Keratinocyte (primary cell): ENCODE results near the gene ATP8A2. TPM values are rescaled to one million over a fixed set of nuclear protein-coding genes. Genes with fewer than 3 reads are reported as not detected.

ENCODE experiments used
- DNase-seq: peaks from one replicate; pipeline ENCODE4 v3.0.0-alpha.2; 2011; ENCODE audit warnings: low read depth, missing footprints, low spot score
- FAIRE-seq: peaks from 2 replicates; lab custom pipeline; 2011; peaks lifted over from hg19 to GRCh38; lab: Jason Lieb, UNC
- H2AFZ ChIP-seq: 2 replicates; pipeline ENCODE4 v1.6.0; 2012; ENCODE audit warnings: low read length, control low read depth, inconsistent platforms; ENCODE audit not compliant: control insufficient read depth
- H3K27ac ChIP-seq: 2 replicates; pipeline ENCODE4 v1.5.1; 2011; ENCODE audit warnings: low read length; ENCODE audit not compliant: control insufficient read depth, insufficient read depth
- H3K27me3 ChIP-seq: 3 replicates; pipeline ENCODE4 v1.6.0; 2011; ENCODE audit warnings: low read length; ENCODE audit not compliant: control insufficient read depth, insufficient read depth; ENCODE audit errors: extremely low read depth
- H3K36me3 ChIP-seq, 2 experiments: 2 replicates in 1 of 2; 3 replicates in 1 of 2; pipeline ENCODE4 v1.5.1; 2011; ENCODE audit warnings: low read length in 2 of 2, mild to moderate bottlenecking in 1 of 2; ENCODE audit not compliant: control insufficient read depth in 2 of 2, insufficient read depth in 2 of 2; ENCODE audit errors: extremely low read depth in 1 of 2
- H3K4me1 ChIP-seq: 3 replicates; pipeline ENCODE4 v1.5.1; 2011; ENCODE audit warnings: low read length; ENCODE audit not compliant: control insufficient read depth, insufficient read depth; ENCODE audit errors: extremely low read depth
- H3K4me2 ChIP-seq: 3 replicates; pipeline ENCODE4 v1.6.0; 2011; ENCODE audit warnings: low read depth, low read length; ENCODE audit not compliant: control insufficient read depth, insufficient read depth; ENCODE audit errors: extremely low read depth
- H3K4me3 ChIP-seq, 3 experiments: fragments of 200-600 bp in 1 of 3; sonication (generic) in 1 of 3; 2 replicates in 2 of 3; 3 replicates in 1 of 3; pipeline ENCODE4 v1.5.1; 2011 to 2016; ENCODE audit warnings: low read length in 3 of 3, mild to moderate bottlenecking in 3 of 3, control low read depth in 2 of 3, inconsistent platforms in 1 of 3, low read depth in 1 of 3, mixed read lengths in 1 of 3, mixed run types in 1 of 3, moderate library complexity in 1 of 3; ENCODE audit not compliant: control insufficient read depth in 2 of 3, insufficient read depth in 2 of 3; ENCODE audit errors: extremely low read depth in 1 of 3
- H3K79me2 ChIP-seq: 2 replicates; pipeline ENCODE4 v1.6.0; 2012; ENCODE audit warnings: low read length; ENCODE audit not compliant: control insufficient read depth, insufficient read depth
- H3K9ac ChIP-seq: 3 replicates; pipeline ENCODE4 v1.6.0; 2011; ENCODE audit warnings: low read length; ENCODE audit not compliant: control insufficient read depth, insufficient read depth; ENCODE audit errors: extremely low read depth
- H3K9me1 ChIP-seq: 3 replicates; pipeline ENCODE4 v1.6.0; 2011; ENCODE audit warnings: low read length; ENCODE audit not compliant: control insufficient read depth, insufficient read depth; ENCODE audit errors: extremely low read depth
- H3K9me3 ChIP-seq: 2 replicates; pipeline ENCODE4 v1.5.1; 2012; ENCODE audit warnings: low read depth, low read length; ENCODE audit not compliant: control insufficient read depth
- H4K20me1 ChIP-seq: 3 replicates; pipeline ENCODE4 v1.6.0; 2011; ENCODE audit warnings: low read length; ENCODE audit not compliant: control insufficient read depth, insufficient read depth; ENCODE audit errors: extremely low read depth
- EZH2 ChIP-seq: IDR thresholded peaks from one replicate; pipeline ENCODE4 v1.6.1; 2012; ENCODE audit warnings: inconsistent platforms, mild to moderate bottlenecking, low read length, moderate library complexity
- dilution Hi-C: fragments of 300-500 bp; cut with MboI; formaldehyde crosslinking; loops from one replicate; pipeline ENCODE4 v1.7.0; 2020; ENCODE audit warnings: low sequenced_read_pairs; ENCODE audit not compliant: extremely low pct_ligation_motif_present
- polyA plus RNA-seq, 5 experiments: library from polyadenylated mRNA; depleted of rRNA in 3 of 5; stranded (reverse) in 3 of 5; stranded (forward) in 1 of 5; unstranded in 1 of 5; fragments of >200 nt; gene quantifications; 1 replicate in 1 of 5; 2 replicates in 3 of 5; 3 replicates in 1 of 5; pipeline versions ENCODE4 v1.2.1 to v1.2.3, GENCODE V29; 2011 to 2012; ENCODE audit warnings: missing spikeins in 2 of 5, low read depth in 1 of 5, low replicate concordance in 1 of 5
- TF ChIP-seq, protein P1 (sequence below), 3 experiments: IDR thresholded peaks in 1 of 3; conservative IDR thresholded peaks in 1 of 3; optimal IDR thresholded peaks in 1 of 3; 2 replicates in 2 of 3; 3 replicates in 1 of 3; pipeline versions ENCODE3 to v1.5.1; 2011; ENCODE audit warnings: low read length in 3 of 3, mild to moderate bottlenecking in 3 of 3, moderate library complexity in 2 of 3, control low read depth in 1 of 3, inconsistent platforms in 1 of 3; ENCODE audit not compliant: insufficient read depth in 2 of 3; ENCODE audit errors: extremely low read depth in 1 of 3

ATP8A2 gene
- polyA plus RNA-seq, 1 donor (not counting 4 experiments of a cell fraction or from before 2014, with no cell fraction given): 0.16 TPM

DNA sequence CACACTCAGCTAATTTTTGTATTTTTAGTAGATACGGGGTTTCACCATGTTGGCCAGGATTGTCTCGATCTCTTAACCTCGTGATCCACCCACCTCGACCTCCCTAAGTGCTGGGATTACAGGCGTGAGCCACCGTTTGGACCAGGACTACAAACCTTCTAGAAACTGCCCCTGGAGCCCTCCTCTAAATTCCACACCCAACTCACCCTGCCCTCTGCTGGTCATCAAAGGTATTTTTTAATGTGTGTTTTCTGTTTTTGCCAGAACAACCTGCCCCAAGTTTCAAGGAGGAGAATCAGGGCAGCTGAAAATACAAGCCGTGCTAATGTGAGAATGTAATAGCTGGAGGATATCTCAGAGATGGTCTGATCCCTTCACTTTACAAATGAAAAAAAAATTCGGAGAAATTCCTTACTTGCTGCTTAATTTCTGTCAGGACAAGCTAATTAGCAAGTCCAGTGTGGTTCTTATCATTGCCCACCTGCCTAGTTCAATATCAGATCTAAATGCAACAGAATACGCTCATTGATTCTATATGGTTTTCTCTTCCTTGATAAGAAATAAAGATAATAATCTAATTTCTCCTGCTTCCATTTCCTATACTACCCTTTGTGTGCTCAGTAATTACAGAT, 4.1 kb downstream of the ATP8A2 start:
- no peak for FAIRE-seq
- H3K27me3 ChIP-seq: peaks cover 46% of the 10 kb centered on the region
- dilution Hi-C loops: no loop called here

DNA sequence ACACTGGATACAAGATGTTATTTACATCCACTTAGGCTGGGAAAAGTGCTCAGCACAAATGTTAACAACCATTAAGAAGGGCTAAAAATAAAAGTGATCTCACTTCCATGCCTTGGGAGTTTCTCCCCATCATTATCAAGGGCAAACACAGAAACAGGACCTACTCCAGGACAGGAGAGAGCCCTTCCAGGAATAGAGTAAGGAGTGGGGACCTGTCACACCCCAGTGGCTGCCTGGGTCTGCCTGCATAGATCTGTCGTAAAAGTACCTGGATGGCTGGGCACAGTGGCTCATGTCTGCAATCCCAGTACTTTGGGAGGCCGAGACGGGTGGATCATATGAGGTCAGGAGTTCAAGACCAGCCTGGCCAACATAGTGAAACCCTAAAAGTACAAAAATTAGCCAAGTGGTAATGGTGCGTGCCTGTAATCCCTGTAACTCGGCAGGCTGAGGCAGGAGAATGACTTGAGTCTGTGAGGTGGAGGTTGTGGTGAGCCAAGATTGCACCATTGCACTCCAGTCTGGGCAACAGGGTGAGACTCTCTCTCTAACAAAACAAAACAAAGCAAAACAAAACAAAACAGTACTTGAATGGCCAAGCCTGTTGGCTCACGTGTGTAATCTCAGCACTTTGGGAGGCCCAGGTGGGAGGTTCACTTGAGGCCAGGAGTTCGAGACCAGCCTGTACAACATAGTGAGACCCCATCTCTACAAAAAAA, 5.6 kb downstream of the ATP8A2 start:
- Histone ChIP-seq H3K9me1 (no peaks in the 10 kb centered on the region), H3K79me2 (no peaks in the 10 kb centered on the region), H3K4me2 (no peak overlapping the region), H2AFZ (no peak overlapping the region), H3K4me3 (no peak overlapping the region), H3K9me3 (no peaks in the 10 kb centered on the region), H3K9ac (no peak overlapping the region), H4K20me1 (no peaks in the 10 kb centered on the region), H3K4me1 (peaks cover 2% of the 10 kb centered on the region), H3K27me3 (peaks cover 33% of the 10 kb centered on the region), H3K36me3 (no peaks in the 10 kb centered on the region), H3K27ac (no peak overlapping the region)
- TF ChIP-seq, protein P1, sequence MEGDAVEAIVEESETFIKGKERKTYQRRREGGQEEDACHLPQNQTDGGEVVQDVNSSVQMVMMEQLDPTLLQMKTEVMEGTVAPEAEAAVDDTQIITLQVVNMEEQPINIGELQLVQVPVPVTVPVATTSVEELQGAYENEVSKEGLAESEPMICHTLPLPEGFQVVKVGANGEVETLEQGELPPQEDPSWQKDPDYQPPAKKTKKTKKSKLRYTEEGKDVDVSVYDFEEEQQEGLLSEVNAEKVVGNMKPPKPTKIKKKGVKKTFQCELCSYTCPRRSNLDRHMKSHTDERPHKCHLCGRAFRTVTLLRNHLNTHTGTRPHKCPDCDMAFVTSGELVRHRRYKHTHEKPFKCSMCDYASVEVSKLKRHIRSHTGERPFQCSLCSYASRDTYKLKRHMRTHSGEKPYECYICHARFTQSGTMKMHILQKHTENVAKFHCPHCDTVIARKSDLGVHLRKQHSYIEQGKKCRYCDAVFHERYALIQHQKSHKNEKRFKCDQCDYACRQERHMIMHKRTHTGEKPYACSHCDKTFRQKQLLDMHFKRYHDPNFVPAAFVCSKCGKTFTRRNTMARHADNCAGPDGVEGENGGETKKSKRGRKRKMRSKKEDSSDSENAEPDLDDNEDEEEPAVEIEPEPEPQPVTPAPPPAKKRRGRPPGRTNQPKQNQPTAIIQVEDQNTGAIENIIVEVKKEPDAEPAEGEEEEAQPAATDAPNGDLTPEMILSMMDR (optimal IDR thresholded peaks at IDR 0.05 in 1 of 3, IDR thresholded peaks at IDR 0.05 in 1 of 3, conservative IDR thresholded peaks at IDR 0.05 in 1 of 3; ENCODE audit: extremely low read depth in 1 of 3, insufficient read depth in 2 of 3, low read length in 3 of 3): no peak
- TF ChIP-seq EZH2: no peak
- FAIRE-seq (no peak), DNase-seq (no peak)
- dilution Hi-C loops: no loop called here

More for the DNA sequence above, 4.1 kb downstream of the ATP8A2 start:
- no peak for DNase-seq
- H2AFZ ChIP-seq: no peak overlapping the region
- no peaks in the 10 kb centered on the region for H3K79me2 ChIP-seq
- no peak overlapping the region for H3K27ac ChIP-seq
- no peaks in the 10 kb centered on the region for H3K36me3 ChIP-seq
- H3K4me2 ChIP-seq: no peak overlapping the region
- H3K9me1 ChIP-seq: no peaks in the 10 kb centered on the region
- no peak overlapping the region for H3K4me3 ChIP-seq
- no peaks in the 10 kb centered on the region for H4K20me1 ChIP-seq
- no peak overlapping the region for H3K9ac ChIP-seq
- peaks cover 2% of the 10 kb centered on the region for H3K4me1 ChIP-seq
- H3K9me3 ChIP-seq: no peaks in the 10 kb centered on the region
- TF ChIP-seq EZH2: no peak
- TF ChIP-seq, protein P1 (optimal IDR thresholded peaks at IDR 0.05 in 1 of 3, IDR thresholded peaks at IDR 0.05 in 1 of 3, conservative IDR thresholded peaks at IDR 0.05 in 1 of 3; ENCODE audit: extremely low read depth in 1 of 3, insufficient read depth in 2 of 3, low read length in 3 of 3): peak; percentile 53 to 66 (median 54)
